ENCODE results near the gene SAMD8.

SAMD8 gene
- 45.5 to 71.1 (median 53.3) reads per million in 4 donors for total RNA-seq

DNA sequence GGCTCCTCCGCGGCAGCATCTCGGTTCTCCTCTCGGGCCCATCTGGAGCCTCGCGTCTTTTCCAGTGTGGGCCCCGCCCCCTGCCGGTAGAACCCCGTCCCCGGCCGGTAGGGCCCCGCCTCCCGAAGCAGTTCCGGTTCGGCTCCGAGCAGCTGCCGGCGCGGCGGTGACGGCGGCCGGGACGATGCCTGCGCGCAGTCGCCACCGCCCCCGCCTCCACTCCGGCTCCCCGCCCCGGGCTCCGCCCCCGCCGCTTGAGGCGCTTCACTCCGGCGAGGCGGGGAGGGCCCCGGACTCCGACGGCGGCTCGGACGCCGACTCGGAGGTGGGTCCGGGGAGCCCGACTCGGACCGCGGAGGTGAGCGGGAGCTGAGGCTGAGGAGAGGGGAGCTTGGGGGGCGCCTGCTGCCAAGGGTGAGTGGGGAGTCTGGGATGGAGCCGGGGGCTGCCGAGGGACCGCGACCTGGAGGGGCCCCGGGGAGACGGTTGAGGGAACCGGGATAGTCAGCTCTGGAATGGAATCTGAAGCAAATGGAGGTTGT, at the start of gene SAMD8:
TSS of gene SAMD8 (plus strand) at position 292 of the 542 bp plus-strand sequence. CDS start 38,873 bp downstream, outside the sequence.
- peak; percentile 94 to 97 (median 96) for DNase-seq

DNA sequence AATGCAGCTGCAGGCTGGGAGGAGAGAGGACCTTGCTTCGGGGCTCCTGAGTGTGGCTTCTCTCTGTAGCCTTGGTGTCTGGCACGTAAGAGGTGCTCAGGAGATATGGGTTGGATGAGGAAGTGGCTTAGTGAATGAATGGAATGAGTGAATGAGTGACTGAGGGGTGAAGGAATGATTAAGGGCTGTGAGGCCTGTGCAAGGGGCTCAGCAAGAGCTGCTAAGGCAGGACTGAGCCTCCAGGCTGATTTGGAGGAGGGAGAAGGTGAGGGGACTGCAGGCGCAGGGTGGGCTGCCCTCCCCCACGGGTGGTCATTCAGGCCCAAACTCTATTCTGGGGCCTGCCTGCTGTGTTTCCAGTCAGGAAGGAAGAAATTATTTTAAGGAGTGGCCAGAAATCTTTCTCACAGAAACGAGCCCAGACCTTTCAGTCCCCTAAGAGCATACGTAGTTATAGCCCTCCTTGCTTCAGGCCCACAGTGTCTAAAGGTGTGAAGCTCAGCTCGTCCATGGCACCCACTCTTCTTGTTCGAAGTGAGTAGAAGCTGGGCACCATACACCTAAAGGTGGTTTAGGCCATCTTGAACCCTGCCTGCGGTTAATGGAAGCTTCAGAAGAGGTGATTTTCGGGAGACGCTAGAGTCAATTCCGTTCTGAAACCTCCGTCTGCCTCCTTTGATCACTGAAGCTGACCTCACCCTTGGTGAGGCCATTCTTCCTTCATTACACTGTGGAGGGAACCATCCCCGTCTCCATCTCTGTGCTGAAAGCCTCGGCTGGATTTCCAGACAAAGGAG, 49.5 kb upstream of the SAMD8 start:
- DNase-seq, result no peak

DNA sequence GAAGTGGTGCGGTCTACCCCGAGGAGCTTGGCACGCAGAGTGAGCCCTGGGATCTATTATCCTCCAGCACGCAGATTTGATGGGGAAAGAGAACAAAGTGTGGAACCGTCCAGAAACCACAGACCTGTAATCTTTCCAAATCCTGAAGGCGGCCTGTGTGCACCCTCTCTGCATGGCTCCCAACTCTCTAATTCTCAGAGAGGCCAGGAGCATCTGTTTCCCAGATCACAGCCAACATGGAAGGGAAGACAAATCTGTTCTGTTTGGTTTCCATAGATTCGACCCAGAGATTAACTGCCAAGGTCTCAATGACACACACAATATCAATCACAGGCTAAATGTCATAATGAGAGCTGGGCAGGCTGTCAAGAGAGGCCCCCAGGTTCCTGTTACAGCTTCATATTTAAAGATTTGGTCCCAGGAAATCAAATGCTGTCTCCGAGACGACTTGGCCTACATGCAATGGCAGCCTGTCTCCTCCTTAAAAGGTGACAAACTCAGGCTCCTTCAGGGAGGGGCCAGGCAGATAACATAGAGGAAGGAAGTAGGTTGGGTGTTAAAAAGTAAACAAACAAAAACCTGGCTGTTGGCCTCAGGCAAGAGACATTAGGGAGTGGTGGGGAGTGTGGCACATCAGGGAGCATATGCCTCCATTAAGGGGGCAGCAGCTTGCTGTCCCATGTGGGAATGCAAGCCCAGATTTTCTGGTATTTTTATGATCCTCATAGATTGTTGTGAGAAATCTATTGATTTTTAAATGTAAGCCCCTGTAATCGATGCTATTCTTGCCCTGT, 48.8 kb upstream of the SAMD8 start:
- no peak for DNase-seq

DNA sequence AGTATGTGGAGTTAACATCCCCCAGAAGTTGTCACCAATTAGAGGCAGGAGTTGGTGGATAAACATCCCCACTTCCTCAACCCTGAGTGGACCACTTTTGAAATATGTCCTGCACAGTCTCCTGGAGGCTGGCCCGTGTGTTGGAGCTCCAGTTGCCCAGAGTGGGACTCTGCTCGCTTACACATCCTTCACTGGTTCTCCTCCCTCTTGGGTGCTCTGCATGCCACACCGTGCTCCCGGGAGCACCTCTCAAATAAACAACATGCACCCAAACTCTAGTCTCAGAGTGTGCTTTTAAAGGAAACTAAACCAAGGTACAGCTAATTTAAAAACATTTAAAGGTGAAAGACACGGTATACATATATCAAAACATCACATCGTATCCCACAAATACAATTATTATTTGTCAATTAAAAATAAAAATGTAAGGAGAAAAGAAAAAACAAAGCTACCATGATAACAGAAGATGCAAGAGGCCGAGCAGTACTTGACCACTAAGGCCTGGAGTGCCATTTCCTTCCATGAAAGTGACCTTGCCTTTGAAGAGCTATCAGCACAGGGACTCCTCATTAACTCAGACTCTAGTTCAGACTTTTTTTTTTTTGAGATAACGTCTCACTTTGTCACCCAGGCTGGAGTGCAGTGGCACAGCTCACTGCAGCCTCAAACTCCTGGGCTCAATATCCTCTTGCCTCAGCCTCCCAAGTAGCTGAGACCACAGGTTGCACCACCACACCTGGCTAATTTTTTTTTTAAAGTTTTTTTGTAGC, 47.8 kb upstream of the SAMD8 start:
- DNase-seq, result no peak

DNA sequence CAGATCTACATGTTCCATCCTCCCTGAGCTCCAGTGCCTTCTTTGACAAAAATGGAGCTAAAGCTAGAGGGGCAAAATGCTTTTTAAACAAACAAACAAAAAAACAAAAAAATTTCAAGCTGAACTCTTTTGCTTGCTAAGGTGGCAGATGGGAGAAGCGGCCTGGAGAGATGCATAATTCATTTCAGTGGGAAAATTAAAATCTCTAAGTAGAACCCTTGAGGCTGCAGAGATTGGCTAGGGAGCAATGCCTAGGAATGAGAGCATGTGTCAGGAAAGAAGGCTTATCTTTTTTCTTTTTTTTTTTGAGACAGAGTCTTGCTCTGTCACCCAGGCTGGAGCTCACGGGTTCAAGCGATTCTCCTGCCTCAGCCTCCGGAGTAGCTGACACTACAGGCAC, 46.4 kb upstream of the SAMD8 start:
- DNase-seq, result no peak

DNA sequence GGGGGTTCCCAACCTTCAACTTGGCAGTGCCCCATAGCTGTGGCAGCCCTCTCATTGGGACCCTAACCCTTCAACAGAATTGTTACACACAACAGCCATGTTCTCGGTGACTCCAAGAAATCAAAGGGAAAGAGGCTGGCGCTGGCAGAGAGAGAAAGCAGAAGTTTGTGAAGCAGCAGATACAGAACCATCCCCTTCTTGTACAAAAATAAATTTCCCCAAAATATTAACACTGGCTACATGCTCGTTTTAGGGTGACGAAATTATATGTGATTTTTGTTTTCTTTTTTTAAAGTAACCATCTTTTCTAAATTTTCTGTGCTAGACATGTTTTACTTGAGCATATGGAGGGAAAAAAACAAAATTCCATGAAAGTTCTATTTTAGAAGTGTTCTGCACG, 45.2 kb upstream of the SAMD8 start:
- no peak for DNase-seq

DNA sequence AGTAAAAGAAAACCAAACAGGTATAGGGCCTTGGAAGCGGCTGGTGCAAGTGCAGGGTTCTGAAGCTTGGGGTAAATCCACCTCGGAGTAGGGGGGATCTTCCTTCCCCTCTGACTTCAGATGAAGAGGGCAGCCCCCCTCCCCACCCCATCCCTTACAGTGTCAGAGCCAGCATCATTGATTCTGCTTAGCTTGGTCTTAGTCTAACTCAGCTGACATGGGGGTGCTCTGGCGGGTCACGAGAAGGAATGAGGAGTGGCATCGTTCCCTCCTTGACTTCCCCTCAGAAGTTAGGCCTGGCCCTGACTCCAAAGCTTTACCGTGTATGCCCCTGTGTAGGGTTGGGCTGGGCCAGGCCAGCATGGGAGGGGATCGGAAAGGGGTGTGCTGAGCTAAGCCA, 44.2 kb upstream of the SAMD8 start:
- DNase-seq, result no peak

DNA sequence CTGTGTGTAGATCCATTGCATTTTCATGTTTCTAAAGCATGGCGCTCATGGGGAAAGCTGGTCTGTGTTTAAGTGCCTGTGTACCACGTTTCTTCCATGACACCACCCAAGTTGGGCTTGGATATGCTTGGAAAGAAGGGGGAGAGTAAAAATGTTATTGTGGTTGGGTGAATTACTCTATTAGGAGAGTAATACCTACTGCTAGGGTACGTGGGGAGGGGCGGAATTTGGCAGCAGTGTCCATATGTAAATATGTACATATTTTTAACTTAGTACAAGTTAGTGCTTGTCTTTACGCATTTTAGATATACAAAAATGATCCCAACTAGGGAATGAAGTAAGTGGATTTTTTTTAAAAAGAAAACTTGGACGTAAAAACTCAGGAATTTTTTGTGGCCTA, 42.9 kb upstream of the SAMD8 start:
- DNase-seq, result no peak

DNA sequence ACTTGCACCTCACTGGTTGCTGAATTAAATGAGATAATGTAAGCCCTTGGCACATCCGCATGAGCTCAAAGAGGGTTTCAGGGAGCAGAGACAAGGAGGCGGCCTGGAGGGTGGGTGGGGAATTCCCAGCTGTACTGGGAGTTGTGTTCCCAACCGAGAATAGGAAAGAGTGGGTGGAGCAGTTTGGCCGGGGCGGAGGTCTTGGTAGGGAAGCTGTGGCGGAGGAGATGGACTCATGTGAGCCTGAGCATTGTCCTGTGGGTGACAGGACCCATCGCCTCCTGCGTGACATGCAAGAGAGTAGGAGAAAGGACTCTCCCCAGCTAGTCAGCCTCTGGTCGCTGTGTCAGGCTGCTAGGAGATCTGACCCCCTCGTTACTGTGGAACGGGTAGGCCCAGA, 41.0 kb upstream of the SAMD8 start:
- DNase-seq, result no peak

DNA sequence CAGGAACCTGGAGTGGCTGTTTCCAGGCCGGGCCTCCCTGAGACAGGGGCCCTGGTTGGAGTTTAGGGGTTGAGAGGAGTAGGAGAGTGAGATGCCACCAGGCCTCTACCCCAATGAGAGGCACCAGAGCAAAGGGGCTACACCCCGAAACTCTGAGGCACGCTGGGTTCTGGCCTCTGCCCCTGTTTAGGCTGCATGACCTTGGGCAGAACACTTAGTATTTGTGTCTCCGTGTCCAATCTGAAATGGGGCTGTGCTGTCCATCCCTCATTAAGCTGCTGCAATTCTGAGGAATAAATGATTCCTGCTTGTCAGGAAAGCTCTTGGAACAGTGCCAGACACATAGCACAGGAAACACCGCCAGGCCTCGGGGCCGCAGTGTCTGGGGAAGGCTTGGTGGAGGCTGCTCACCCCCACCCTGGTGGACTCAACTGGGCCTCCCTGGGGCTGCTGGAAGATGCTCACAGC, 40.5 kb upstream of the SAMD8 start:
- no peak for DNase-seq

DNA sequence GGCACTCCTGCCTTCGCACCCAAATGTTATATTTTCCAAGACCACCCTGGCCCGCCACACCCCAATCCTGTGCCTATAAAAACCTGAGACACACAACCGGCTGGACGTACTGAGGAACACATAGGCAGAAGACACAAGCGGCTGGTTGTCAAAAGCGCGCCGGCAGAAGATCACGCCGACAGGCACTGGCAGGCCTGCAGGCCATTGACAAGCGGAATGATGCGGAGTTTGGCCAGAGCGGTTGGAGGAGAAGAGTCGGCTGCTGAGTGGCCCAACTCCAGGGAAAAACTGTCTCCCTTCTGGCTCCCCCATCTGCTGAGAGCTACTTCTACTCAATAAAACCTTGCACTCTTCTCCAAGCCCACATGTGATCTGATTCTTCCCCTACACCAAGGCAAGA, 39.7 kb upstream of the SAMD8 start:
- no peak for DNase-seq

DNA sequence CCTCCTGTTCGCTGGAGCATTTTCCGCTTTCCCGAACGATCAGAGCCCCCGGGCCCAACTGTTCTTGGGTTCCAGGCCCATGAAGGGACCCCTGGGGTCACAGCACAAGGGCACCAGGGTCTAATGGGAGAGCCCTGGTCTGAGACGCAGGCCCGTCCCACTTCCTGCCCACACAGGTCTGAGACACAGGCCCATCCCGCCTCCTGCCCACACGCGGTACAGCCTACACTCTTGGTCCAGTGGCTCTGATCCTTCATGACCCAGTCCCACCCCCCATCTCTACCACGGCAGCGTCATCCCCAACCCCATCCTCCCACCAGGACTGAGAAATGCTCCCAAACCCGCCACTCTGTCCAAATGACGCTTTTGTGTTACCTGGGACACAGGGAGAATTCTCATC, 38.7 kb upstream of the SAMD8 start:
- no peak for DNase-seq

DNA sequence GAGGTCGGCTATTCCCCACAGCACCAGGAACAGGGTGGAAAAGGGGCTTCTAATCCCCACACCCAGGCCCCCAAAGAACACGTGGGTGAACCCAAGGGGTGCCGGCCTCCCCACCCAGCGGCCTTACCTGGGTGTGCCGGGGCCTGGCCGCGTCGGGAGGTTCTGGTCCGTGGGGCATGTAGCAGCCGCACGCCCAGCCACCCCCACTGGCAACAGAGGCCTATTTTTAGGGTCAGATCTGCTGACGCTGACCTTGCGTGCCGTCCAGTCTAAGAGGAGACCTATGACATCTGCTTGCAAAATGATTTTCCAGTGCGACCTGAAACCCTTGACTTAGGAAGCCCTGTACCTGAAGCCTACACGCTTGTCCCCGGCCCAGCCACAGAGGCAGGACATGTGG, 38.0 kb upstream of the SAMD8 start:
- no peak for DNase-seq

DNA sequence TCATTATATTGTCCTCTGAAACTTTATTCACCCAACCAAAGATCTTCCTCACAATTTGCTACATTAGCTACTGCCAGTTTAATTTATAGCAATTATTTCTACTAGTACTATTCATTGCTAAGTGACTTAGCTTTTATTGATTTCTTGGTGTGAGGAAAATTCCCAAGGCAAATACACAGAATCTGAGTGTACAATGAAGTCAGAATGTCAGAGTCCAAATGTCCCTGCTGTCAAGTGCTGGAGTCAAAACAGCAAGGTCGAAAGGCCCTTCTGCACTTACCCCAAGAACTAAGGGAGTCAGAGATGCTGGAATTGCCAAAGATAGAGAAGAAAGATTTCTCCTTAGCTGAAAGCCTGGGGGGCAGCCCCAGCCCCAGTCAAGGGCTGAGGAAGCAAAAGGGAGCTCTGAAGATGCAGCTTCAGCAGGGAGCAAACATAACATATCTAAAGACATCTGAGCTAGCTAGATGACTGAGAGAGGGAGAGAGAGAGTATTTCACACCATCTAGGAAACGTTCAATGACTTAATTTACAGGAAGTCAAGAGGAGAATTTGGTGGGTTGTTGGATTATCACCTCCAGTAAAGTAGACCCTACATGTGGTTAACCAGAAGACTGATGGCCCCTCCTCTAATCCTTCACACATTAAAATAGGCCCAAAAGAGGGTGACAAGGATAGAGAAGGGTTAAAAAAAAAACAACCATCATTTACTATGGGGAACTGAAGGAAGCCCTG, 36.6 kb upstream of the SAMD8 start:
- no peak for DNase-seq

DNA sequence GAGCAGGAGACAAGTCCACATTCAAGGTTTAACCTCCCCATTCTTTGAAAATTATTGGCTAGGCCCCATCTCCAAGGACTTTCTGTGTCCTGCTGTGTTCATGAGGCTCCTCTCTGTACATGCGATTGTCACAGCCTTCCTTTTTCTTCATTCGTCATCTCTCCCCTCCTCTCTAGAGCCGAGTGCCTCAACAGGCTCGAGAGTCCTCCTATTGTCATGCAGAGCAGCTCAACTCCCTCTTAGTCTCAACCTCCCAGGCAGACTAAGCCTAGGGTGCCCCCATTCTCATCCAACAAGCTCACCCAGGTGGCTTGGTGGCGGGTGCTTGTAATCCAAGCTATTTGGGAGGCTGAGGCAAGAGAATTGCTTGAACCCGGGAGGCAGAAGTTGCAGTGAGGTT, 35.1 kb upstream of the SAMD8 start:
- DNase-seq, result no peak

DNA sequence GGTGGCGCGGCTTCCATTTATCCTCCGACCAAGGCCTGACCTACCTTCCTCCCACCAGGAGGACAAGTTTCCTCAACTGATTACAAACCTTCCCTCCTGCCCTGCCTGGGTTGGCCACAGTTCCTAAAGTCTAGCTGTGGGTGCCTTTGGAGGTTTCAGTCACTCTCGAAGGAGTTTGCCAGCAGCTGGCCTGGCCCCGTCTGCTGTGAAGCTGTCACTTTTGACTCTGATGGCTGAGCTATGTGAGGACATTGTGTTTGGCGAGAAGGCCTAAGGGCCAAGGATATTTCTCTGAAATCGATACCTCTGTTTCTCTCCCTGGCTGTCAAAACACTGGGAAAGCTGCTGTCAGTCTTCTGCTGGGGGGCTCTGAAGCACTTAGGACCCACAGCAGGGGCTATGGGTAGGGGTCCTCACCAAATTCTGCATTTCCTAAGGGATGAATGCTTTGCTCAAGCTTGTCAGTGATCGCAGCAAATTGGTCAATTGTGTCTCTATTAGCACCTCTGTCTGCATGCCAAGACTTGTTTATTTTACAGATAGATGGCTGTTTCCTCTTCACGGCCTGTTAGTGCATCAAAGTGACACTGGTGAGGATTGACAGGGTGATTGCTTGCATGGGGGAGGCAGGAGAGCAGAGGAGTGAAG, 31.9 kb upstream of the SAMD8 start:
- no peak for DNase-seq

DNA sequence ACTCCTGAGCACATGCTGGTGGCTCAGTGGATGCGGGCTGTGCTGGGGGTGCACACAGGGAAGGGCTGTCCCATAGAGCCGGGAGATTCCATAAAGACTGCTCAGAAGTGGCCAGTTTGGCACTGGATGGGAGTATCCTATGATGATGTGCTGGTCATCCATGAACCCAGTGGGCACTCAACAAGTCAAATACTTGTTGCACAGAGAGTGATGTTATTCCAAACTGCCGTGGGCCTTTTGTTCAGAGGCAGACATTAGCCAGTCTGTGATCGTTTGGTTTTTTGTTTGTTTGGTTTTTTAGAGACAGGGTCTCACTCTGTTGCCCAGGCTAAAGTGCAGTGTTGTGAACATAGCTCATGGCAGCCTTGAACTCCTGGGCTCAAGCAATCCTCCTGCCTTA, 30.9 kb upstream of the SAMD8 start:
- no peak for DNase-seq

DNA sequence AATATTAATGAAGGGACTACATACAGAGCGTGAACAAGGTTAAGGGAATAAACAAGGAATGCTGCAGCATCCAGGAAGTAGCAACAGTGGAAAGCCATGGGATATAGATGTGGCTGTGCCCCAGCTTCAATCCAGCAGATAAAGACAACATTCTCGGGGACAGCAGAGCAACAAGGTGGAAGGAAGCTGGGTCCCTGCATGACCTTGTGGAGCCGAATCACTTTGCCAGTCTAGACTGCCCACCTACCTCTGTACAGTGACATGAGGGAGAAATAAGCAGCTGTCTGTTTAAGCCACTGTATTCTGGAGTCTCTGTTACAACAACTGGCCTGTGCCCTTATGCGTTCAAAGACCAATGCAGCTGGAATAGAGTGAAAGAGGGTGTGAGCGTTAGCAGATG, 30.1 kb upstream of the SAMD8 start:
- no peak for DNase-seq

DNA sequence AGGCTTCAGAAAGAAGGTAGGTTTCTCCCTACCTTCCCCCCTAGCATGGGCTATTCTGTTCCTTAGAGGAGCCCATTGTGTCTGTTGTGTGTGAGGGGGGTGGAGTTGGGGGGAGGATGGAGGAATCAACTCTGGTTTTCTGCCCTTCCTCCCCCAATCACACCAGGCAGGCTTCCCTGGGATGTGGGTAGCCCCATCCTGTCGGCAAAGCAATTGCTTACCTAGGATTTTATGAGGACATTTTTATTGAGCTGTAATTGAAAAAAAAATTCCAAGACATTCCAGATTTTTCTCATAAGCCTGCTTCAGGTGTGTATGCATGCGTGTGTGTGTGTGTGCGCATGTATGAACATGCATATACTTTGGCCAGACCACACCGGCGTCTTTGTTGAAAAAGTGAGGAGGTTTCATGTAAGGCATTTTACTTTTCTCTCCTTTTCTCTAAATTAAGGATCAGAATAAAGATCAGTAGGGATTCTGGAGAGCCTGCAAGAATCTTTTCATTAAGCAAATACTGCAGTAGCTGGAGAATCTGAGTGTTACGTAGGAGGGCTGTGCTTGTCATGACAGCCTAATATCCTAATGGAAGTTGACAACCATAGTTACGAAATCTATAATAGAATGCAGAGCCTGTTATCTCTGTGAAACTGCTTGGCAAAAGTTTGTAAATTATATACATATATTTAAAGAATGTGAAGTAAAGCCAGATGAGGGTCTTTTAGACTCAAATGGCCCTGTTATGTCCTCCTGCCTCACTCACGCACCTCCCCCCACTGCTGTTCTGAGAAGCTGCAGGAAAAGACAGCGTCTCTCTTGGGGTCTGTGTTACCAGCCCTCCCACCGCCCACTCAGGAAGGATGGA, 27.3 kb upstream of the SAMD8 start:
- no peak for DNase-seq

DNA sequence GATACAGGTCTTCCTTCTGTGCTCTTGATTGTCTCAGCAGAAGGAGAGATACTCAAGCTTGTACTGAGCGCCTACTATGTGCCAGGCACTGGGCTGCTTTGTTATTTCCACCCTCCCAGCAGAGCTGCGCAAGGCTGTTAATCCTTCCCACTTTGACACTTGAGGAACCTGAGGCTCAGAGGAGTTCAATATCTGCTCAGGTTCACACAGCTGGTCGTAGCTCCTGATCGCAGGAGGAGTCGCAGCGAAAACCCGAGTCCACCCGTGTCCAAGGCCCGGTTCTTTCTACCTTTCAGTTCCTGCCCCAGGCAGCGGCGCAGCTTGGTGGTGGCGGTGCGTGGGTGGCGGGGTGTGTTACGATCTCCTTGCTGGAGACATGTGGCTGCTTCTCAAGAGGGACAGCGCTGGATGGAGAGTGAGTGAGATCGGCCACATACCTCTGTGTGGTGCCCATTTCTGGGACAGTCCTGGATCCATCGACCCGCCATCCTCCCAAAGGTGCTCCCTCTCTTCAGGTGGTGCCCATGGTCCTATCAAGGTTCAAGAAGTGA, 26.5 kb upstream of the SAMD8 start:
- DNase-seq, result no peak
